ENCODE data around the gene SGSM1.

DNA sequence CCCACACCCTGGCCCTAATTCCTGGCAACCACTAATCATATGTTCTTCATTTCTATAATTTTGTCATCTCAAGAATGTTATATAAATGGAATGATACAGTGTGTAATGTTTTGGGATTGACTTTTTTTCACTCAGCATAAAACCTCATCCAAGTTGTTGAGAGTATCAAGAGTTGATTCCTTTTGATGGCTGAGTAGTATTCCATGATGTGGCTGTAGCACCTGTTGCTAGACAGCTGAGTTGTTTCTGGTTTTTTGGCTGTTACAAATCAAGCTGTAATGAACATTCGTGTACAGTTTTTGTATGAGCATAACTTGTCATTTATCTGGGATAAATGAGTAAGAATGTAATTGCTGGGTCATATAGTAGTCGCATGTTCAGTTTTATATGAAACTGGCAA is 81.2 kb downstream of the SGSM1 start:
- TF ChIP-seq, protein P1, sequence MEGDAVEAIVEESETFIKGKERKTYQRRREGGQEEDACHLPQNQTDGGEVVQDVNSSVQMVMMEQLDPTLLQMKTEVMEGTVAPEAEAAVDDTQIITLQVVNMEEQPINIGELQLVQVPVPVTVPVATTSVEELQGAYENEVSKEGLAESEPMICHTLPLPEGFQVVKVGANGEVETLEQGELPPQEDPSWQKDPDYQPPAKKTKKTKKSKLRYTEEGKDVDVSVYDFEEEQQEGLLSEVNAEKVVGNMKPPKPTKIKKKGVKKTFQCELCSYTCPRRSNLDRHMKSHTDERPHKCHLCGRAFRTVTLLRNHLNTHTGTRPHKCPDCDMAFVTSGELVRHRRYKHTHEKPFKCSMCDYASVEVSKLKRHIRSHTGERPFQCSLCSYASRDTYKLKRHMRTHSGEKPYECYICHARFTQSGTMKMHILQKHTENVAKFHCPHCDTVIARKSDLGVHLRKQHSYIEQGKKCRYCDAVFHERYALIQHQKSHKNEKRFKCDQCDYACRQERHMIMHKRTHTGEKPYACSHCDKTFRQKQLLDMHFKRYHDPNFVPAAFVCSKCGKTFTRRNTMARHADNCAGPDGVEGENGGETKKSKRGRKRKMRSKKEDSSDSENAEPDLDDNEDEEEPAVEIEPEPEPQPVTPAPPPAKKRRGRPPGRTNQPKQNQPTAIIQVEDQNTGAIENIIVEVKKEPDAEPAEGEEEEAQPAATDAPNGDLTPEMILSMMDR (IDR thresholded peaks at IDR 0.05; ENCODE audit: borderline replicate concordance, extremely low read depth, low read length, poor library complexity, severe bottlenecking): no peak
- no peak for TF ChIP-seq EZH2 (IDR thresholded peaks at IDR 0.05; ENCODE audit: borderline replicate concordance, low read depth, low read length, severe bottlenecking)

All from DND-41 (cell line).